H1 (cell line): ENCODE measurements around the gene ST8SIA5. TPM values are rescaled to one million over a fixed set of nuclear protein-coding genes. Genes with fewer than 3 reads are reported as not detected.
A peak's percentile ranks its signal among the peaks of the same experiment; 100 is the strongest.

Source experiments
- CTCF ChIA-PET: fragments of 300-600 bp; sonication (Branson Sonifier 250); formaldehyde crosslinking; loops from one replicate; lab custom pipeline; 2021; ENCODE audit not compliant: partially characterized antibody; lab: Charles Lee
- POLR2A ChIA-PET: fragments of 300-600 bp; sonication (Branson Sonifier 250); formaldehyde crosslinking; loops from one replicate; lab custom pipeline; 2021; ENCODE audit warnings: inconsistent platforms; ENCODE audit not compliant: partially characterized antibody; lab: Charles Lee
- DNase-seq, 2 experiments: peaks; one replicate each; pipeline versions ENCODE4 v3.0.0 to v3.0.0-alpha.2; 2010 to 2022; ENCODE audit warnings: low spot score in 2 of 2, low read depth in 1 of 2, mixed read lengths in 1 of 2
- FAIRE-seq: peaks from 2 replicates; lab custom pipeline; 2011; peaks lifted over from hg19 to GRCh38; lab: Jason Lieb, UNC
- H2AFZ ChIP-seq: 2 replicates; pipeline ENCODE4 v1.8.1; 2012; ENCODE audit warnings: low read length, inconsistent platforms
- H2AK5ac ChIP-seq: 2 replicates; pipeline ENCODE4 v1.6.1; 2013; ENCODE audit warnings: low read depth, low read length
- H2BK120ac ChIP-seq: replicated peaks from 2 replicates; pipeline ENCODE3; 2013; ENCODE audit warnings: low read depth, low read length, inconsistent platforms
- H2BK12ac ChIP-seq: 2 replicates; pipeline ENCODE4 v1.6.1; 2013; ENCODE audit warnings: low read depth, low read length
- H2BK15ac ChIP-seq: 2 replicates; pipeline ENCODE4 v1.6.1; 2013; ENCODE audit warnings: low read length
- H2BK20ac ChIP-seq: 2 replicates; pipeline ENCODE4 v1.6.1; 2013; ENCODE audit warnings: low read length
- H2BK5ac ChIP-seq: 2 replicates; pipeline ENCODE4 v1.6.1; 2013; ENCODE audit warnings: low read depth, low read length
- H3K14ac ChIP-seq: 2 replicates; pipeline ENCODE4 v1.6.1; 2013; ENCODE audit warnings: inconsistent platforms; ENCODE audit not compliant: insufficient read length
- H3K18ac ChIP-seq: 2 replicates; pipeline ENCODE4 v1.6.1; 2013; ENCODE audit warnings: low read length; ENCODE audit errors: extremely low read depth
- H3K23ac ChIP-seq: 2 replicates; pipeline ENCODE4 v1.6.1; 2013; ENCODE audit warnings: inconsistent platforms; ENCODE audit not compliant: insufficient read length
- H3K23me2 ChIP-seq: 2 replicates; pipeline ENCODE4 v1.6.1; 2013; ENCODE audit warnings: low read depth, low read length
- H3K27ac ChIP-seq: 2 replicates; pipeline ENCODE4 v1.6.1; 2011; ENCODE audit warnings: low read depth, low read length, inconsistent platforms
- H3K27me3 ChIP-seq, 4 experiments: replicated peaks in 1 of 4; 1 replicate in 1 of 4; 2 replicates in 3 of 4; pipeline versions ENCODE4 v1.6.1 to v1.8.1; 2011 to 2013; ENCODE audit warnings: low read length in 3 of 4, mild to moderate bottlenecking in 3 of 4, inconsistent platforms in 2 of 4, mixed read lengths in 2 of 4, moderate library complexity in 1 of 4; ENCODE audit not compliant: control insufficient read depth in 3 of 4, insufficient read depth in 3 of 4; ENCODE audit errors: extremely low read depth in 1 of 4
- H3K36me3 ChIP-seq, 4 experiments: 2 replicates each; pipeline versions ENCODE4 v1.6.1 to v1.8.1; 2011 to 2013; ENCODE audit warnings: mild to moderate bottlenecking in 4 of 4, low read length in 3 of 4, moderate library complexity in 2 of 4, control low read depth in 1 of 4, inconsistent platforms in 1 of 4; ENCODE audit not compliant: insufficient read depth in 4 of 4, control insufficient read depth in 2 of 4
- H3K4ac ChIP-seq: replicated peaks from 2 replicates; pipeline ENCODE3; 2013; ENCODE audit warnings: low read length, low read depth, mixed read lengths, inconsistent platforms; ENCODE audit not compliant: insufficient read length
- H3K4me1 ChIP-seq, 4 experiments: replicated peaks in 1 of 4; 1 replicate in 1 of 4; 2 replicates in 3 of 4; pipeline versions ENCODE4 v1.6.1 to v1.8.1; 2011 to 2013; ENCODE audit warnings: low read length in 3 of 4, inconsistent platforms in 2 of 4, mixed read lengths in 1 of 4; ENCODE audit not compliant: insufficient read depth in 4 of 4, control insufficient read depth in 3 of 4
- H3K4me2 ChIP-seq, 2 experiments: 2 replicates each; pipeline versions ENCODE4 v1.6.1 to v1.8.1; 2011 to 2013; ENCODE audit warnings: low read depth in 2 of 2, low read length in 2 of 2, control low read depth in 1 of 2, inconsistent platforms in 1 of 2, mild to moderate bottlenecking in 1 of 2; ENCODE audit not compliant: insufficient read depth in 1 of 2
- H3K4me3 ChIP-seq, 4 experiments: fragments of 200-600, 300-600 bp in 1 of 4; sonication (generic), shearing (Covaris generic), sonication (Bioruptor Twin) in 1 of 4; 2 replicates each; pipeline versions ENCODE4 v1.5.1 to v1.8.1; 2011 to 2016; ENCODE audit warnings: low read length in 4 of 4, low read depth in 3 of 4, control low read depth in 2 of 4, inconsistent platforms in 2 of 4, mild to moderate bottlenecking in 2 of 4, mixed read lengths in 1 of 4, moderate library complexity in 1 of 4; ENCODE audit not compliant: insufficient read depth in 2 of 4; ENCODE audit errors: extremely low read depth in 1 of 4
- H3K56ac ChIP-seq: replicated peaks from 2 replicates; pipeline ENCODE3; 2013; ENCODE audit warnings: low read depth, mild to moderate bottlenecking, mixed read lengths, low read length, inconsistent platforms; ENCODE audit not compliant: insufficient read length
- H3K79me1 ChIP-seq: 2 replicates; pipeline ENCODE4 v1.6.1; 2013; ENCODE audit warnings: low read depth, low read length, control low read depth
- H3K79me2 ChIP-seq, 2 experiments: 2 replicates each; pipeline versions ENCODE4 v1.6.1 to v1.8.1; 2012 to 2013; ENCODE audit warnings: low read length in 2 of 2, mild to moderate bottlenecking in 2 of 2, inconsistent platforms in 1 of 2; ENCODE audit not compliant: insufficient read depth in 2 of 2, control insufficient read depth in 1 of 2
- H3K9ac ChIP-seq, 4 experiments: replicated peaks in 1 of 4; 1 replicate in 1 of 4; 2 replicates in 3 of 4; pipeline versions ENCODE4 v1.6.1 to v1.8.1; 2011 to 2013; ENCODE audit warnings: low read depth in 3 of 4, low read length in 3 of 4, control low read depth in 2 of 4, mild to moderate bottlenecking in 2 of 4, moderate library complexity in 2 of 4, inconsistent platforms in 1 of 4; ENCODE audit errors: extremely low read depth in 1 of 4
- H3K9me3 ChIP-seq, 2 experiments: 2 replicates each; pipeline versions ENCODE4 v1.6.1 to v1.8.1; 2012 to 2013; ENCODE audit warnings: mild to moderate bottlenecking in 2 of 2, moderate library complexity in 2 of 2, control low read depth in 1 of 2, inconsistent platforms in 1 of 2, low read depth in 1 of 2, low read length in 1 of 2, mixed read lengths in 1 of 2; ENCODE audit not compliant: insufficient read depth in 2 of 2
- H4K20me1 ChIP-seq, 2 experiments: replicated peaks in 1 of 2; 2 replicates each; pipeline versions ENCODE3 to v1.8.1; 2011 to 2013; ENCODE audit warnings: inconsistent platforms in 2 of 2, low read length in 2 of 2, mild to moderate bottlenecking in 1 of 2; ENCODE audit not compliant: insufficient read depth in 2 of 2, control insufficient read depth in 1 of 2
- H4K5ac ChIP-seq: 2 replicates; pipeline ENCODE4 v1.6.1; 2013; ENCODE audit warnings: low read length, low read depth, mixed read lengths, inconsistent platforms; ENCODE audit not compliant: insufficient read length
- H4K8ac ChIP-seq: 2 replicates; pipeline ENCODE4 v1.8.0; 2013; ENCODE audit warnings: mild to moderate bottlenecking, moderate library complexity, low read length, inconsistent platforms; ENCODE audit not compliant: insufficient read depth; ENCODE audit errors: extremely low read depth
- H4K91ac ChIP-seq: replicated peaks from 2 replicates; pipeline ENCODE3; 2013; ENCODE audit warnings: low read length, mixed read lengths, inconsistent platforms; ENCODE audit not compliant: insufficient read length
- CHD1 ChIP-seq: IDR thresholded peaks from 2 replicates; pipeline ENCODE4 v1.6.1; 2012; ENCODE audit warnings: low read depth, low read length, improper control_type of control experiment
- E2F6 ChIP-seq: IDR thresholded peaks from 2 replicates; pipeline ENCODE4 v1.6.1; 2012; ENCODE audit warnings: inconsistent platforms
- JUND ChIP-seq: IDR thresholded peaks from 2 replicates; pipeline ENCODE4 v1.6.1; 2011; ENCODE audit warnings: mild to moderate bottlenecking, improper control_type of control experiment, low read length
- RBBP5 ChIP-seq: IDR thresholded peaks from 2 replicates; pipeline ENCODE4 v1.7.1; 2012; ENCODE audit warnings: low read depth, mild to moderate bottlenecking, inconsistent platforms, low read length, moderate library complexity, borderline replicate concordance
- RFX5 ChIP-seq: IDR thresholded peaks from 2 replicates; pipeline ENCODE4 v1.6.1; 2011; ENCODE audit warnings: low read depth, low read length, improper control_type of control experiment, borderline replicate concordance
- YY1 ChIP-seq: IDR thresholded peaks from 2 replicates; pipeline ENCODE4 v1.6.1; 2011; ENCODE audit warnings: low read depth, mild to moderate bottlenecking, low read length
- WGBS, 2 experiments: shearing (Covaris generic) in 1 of 2; methylation state at CpG; one replicate each; pipeline versions ENCODE4 v1.1.6 to v1.1.7; 2013 to 2015; ENCODE audit warnings: low lambda C conversion rate in 2 of 2, mixed read lengths in 2 of 2, inconsistent platforms in 1 of 2, low coverage in 1 of 2, missing lambda C conversion rate in 1 of 2; ENCODE audit not compliant: insufficient replicate concordance in 2 of 2, insufficient coverage in 1 of 2, insufficient read length in 1 of 2; ENCODE audit errors: extremely low coverage in 1 of 2, missing lambda C conversion rate in 1 of 2; 5-methylcytosine and 5-hydroxymethylcytosine counted together
- polyA plus RNA-seq, 7 experiments: library from polyadenylated mRNA; depleted of rRNA in 3 of 7; stranded (reverse) in 5 of 7; unstranded in 2 of 7; fragments of >200 nt in 5 of 7; fragments of 200-250 nt in 2 of 7; gene quantifications; 1 replicate in 5 of 7; 2 replicates in 1 of 7; 4 replicates in 1 of 7; pipeline versions ENCODE4 v1.2.1 to v1.2.3, GENCODE V29; 2011 to 2013; ENCODE audit warnings: missing spikeins in 2 of 7, mixed read lengths in 2 of 7
- total RNA-seq: library from RNA; stranded (reverse); fragmentation: NEBNext Ultra II Directional; extraction: Animal tissue kit (Norgen Biotek cat#: 25700); gene quantifications from 2 replicates; pipeline ENCODE4 v1.2.1, GENCODE V29; 2021
- TF ChIP-seq, protein P1 (sequence below): IDR thresholded peaks from 2 replicates; pipeline ENCODE4 v1.6.1; 2012; ENCODE audit warnings: inconsistent platforms

Gene ST8SIA5
- total and polyA plus RNA-seq, 2 of the 8 experiments (the other 6 are each of a cell fraction or from before 2014, with no cell fraction given) = 2.4 to 6.3 TPM

- no peaks in the 10 kb centered on the region for H4K20me1 ChIP-seq
- H4K91ac ChIP-seq = no peak overlapping the region
- no peak for FAIRE-seq
- H3K79me1 ChIP-seq = no peaks in the 10 kb centered on the region
- no peak overlapping the region for H2BK20ac ChIP-seq
- no peak overlapping the region for H3K27ac ChIP-seq
- H3K36me3 ChIP-seq = no peaks in the 10 kb centered on the region
- H3K23ac ChIP-seq = no peak overlapping the region
- no peak overlapping the region for H3K14ac ChIP-seq
- H4K5ac ChIP-seq = no peak overlapping the region
- no peaks in the 10 kb centered on the region for H3K27me3 ChIP-seq
- CTCF ChIA-PET = interaction anchor here (0.8 to 5.6 kb wide), 14 partner anchors 13 to 341 kb away, joined by 3 to 64 read pairs (median 4); partner anchors contain the start of gene LOXHD1
- no peak overlapping the region for H3K4ac ChIP-seq
- POLR2A ChIA-PET = no interaction called here
- H3K9me3 ChIP-seq = no peaks in the 10 kb centered on the region
- no peak overlapping the region for H3K56ac ChIP-seq
- no peak for TF ChIP-seq RFX5
- no peak for TF ChIP-seq YY1
- TF ChIP-seq, protein P1, sequence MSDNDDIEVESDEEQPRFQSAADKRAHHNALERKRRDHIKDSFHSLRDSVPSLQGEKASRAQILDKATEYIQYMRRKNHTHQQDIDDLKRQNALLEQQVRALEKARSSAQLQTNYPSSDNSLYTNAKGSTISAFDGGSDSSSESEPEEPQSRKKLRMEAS = no peak
- TF ChIP-seq CHD1 = no peak
- no peak for TF ChIP-seq E2F6
- TF ChIP-seq RBBP5 = no peak
- TF ChIP-seq JUND = no peak
- TF ChIP-seq, all 59 proteins: peak for 0
- H2BK120ac ChIP-seq = no peak overlapping the region
- H3K4me3 ChIP-seq = no peak overlapping the region
- no peak overlapping the region for H3K9ac ChIP-seq
- no peak overlapping the region for H2AK5ac ChIP-seq
- no peaks in the 10 kb centered on the region for H3K79me2 ChIP-seq
- peak in 1 of 2 experiments; percentile 33 for DNase-seq
- no peak overlapping the region for H3K18ac ChIP-seq
- no peak overlapping the region for H4K8ac ChIP-seq
- no peak overlapping the region for H3K4me2 ChIP-seq
- H2BK12ac ChIP-seq = peak overlapping the region; percentile 20; the same call in 1 of the 2 replicates
- no peaks in the 10 kb centered on the region for H3K23me2 ChIP-seq
- 90% methylated on average over 4 of the region's 4 CpGs; no CpG with 5 or more reads in 1 of the 2 experiments for WGBS, 2 experiments
- H2BK15ac ChIP-seq = no peak overlapping the region
- H2BK5ac ChIP-seq = no peak overlapping the region
- no peak overlapping the region for H2AFZ ChIP-seq
- peaks cover 0 to 3% (median 0%) of the 10 kb centered on the region in 4 experiments; a peak in 1 of 7 replicates for H3K4me1 ChIP-seq
These were observed 134.4 kb downstream of the ST8SIA5 start for GRCh38 chr18:46622451-46622850.
